Measurements from ENCODE around the gene KIAA0408. TPM values are rescaled to one million over a fixed set of nuclear protein-coding genes. Genes with fewer than 3 reads are reported as not detected.

KIAA0408 gene
- total and polyA plus RNA-seq, 9 donors, result 1.8 to 7.4 (median 4.0) TPM

GRCh38 chr6:127468936-127469335 is 9.7 kb upstream of the KIAA0408 start:
- Histone ChIP-seq H3K4me1 (ENCODE audit: insufficient read depth) (no peaks in the 10 kb centered on the region), H3K27ac (no peak overlapping the region), H3K9me3 (no peaks in the 10 kb centered on the region), H3K27me3 (no peaks in the 10 kb centered on the region), H3K36me3 (no peaks in the 10 kb centered on the region), H3K4me3 (no peak overlapping the region)
- 38 to 46% (median 39%) methylated on average over 2 of the region's 2 CpGs for WGBS, 3 donors
- intact Hi-C loops (cut with DNase I), result no loop called here
- no peak for DNase-seq
- TF ChIP-seq CTCF (IDR thresholded peaks at IDR 0.05) (no peak), EP300 (IDR thresholded peaks at IDR 0.05) (no peak), POLR2A (IDR thresholded peaks at IDR 0.05) (no peak)

GRCh38 chr6:127466416-127466815 is 7.2 kb upstream of the KIAA0408 start:
- Histone ChIP-seq H3K36me3 (no peaks in the 10 kb centered on the region), H3K27me3 (no peaks in the 10 kb centered on the region), H3K9me3 (no peaks in the 10 kb centered on the region), H3K4me1 (ENCODE audit: insufficient read depth) (no peaks in the 10 kb centered on the region), H3K27ac (no peak overlapping the region), H3K4me3 (no peak overlapping the region)
- DNase-seq, result no peak
- 88 to 89% (median 89%) methylated on average over 5 of the region's 5 CpGs for WGBS, 3 donors
- TF ChIP-seq EP300 (IDR thresholded peaks at IDR 0.05) (no peak), CTCF (IDR thresholded peaks at IDR 0.05) (no peak)
- intact Hi-C loops (cut with DNase I), result no loop called here

- no peak overlapping the region for H3K4me3 ChIP-seq
- H3K27me3 ChIP-seq, result no peaks in the 10 kb centered on the region
- TF ChIP-seq CTCF (IDR thresholded peaks at IDR 0.05) (peak; percentile 44 to 64 (median 59)), EP300 (IDR thresholded peaks at IDR 0.05) (no peak)
- 38 to 46% (median 41%) methylated on average over 3 of the region's 3 CpGs for WGBS, 3 donors
- H3K27ac ChIP-seq, result peak overlapping the region in 1 of 2 donors; percentile 61
- H3K9me3 ChIP-seq, result no peaks in the 10 kb centered on the region
- intact Hi-C loops (cut with DNase I), result no loop called here
- no peaks in the 10 kb centered on the region for H3K4me1 ChIP-seq (ENCODE audit: insufficient read depth)
- no peaks in the 10 kb centered on the region for H3K36me3 ChIP-seq
- peak; percentile 63 to 75 (median 70) for DNase-seq
These were observed 5.8 kb upstream of the KIAA0408 start for GRCh38 chr6:127464881-127465459.

GRCh38 chr6:127464161-127464880 is 5.1 kb upstream of the KIAA0408 start:
- no peak overlapping the region for H3K4me3 ChIP-seq
- WGBS, 3 donors, result 11 to 13% (median 13%) methylated on average over 6 of the region's 6 CpGs
- no peaks in the 10 kb centered on the region for H3K9me3 ChIP-seq
- TF ChIP-seq CTCF (IDR thresholded peaks at IDR 0.05), result no peak
- TF ChIP-seq POLR2A (IDR thresholded peaks at IDR 0.05), result no peak
- no peak for TF ChIP-seq EP300 (IDR thresholded peaks at IDR 0.05)
- peak overlapping the region in 1 of 2 donors; percentile 61 for H3K27ac ChIP-seq
- DNase-seq, result peak in 1 of 5 donors; percentile 21
- intact Hi-C loops (cut with DNase I), result no loop called here
- H3K4me1 ChIP-seq (ENCODE audit: insufficient read depth), result no peaks in the 10 kb centered on the region
- no peaks in the 10 kb centered on the region for H3K27me3 ChIP-seq
- H3K36me3 ChIP-seq, result no peaks in the 10 kb centered on the region
